ENCODE results near the gene AMT. TPM values are rescaled to one million over a fixed set of nuclear protein-coding genes. Genes with fewer than 3 reads are reported as not detected.

Gene AMT
- total and polyA plus RNA-seq, 2 of the 13 experiments (the other 11 are each of a cell fraction or from before 2014, with no cell fraction given): 35.3 to 59.0 TPM

DNA sequence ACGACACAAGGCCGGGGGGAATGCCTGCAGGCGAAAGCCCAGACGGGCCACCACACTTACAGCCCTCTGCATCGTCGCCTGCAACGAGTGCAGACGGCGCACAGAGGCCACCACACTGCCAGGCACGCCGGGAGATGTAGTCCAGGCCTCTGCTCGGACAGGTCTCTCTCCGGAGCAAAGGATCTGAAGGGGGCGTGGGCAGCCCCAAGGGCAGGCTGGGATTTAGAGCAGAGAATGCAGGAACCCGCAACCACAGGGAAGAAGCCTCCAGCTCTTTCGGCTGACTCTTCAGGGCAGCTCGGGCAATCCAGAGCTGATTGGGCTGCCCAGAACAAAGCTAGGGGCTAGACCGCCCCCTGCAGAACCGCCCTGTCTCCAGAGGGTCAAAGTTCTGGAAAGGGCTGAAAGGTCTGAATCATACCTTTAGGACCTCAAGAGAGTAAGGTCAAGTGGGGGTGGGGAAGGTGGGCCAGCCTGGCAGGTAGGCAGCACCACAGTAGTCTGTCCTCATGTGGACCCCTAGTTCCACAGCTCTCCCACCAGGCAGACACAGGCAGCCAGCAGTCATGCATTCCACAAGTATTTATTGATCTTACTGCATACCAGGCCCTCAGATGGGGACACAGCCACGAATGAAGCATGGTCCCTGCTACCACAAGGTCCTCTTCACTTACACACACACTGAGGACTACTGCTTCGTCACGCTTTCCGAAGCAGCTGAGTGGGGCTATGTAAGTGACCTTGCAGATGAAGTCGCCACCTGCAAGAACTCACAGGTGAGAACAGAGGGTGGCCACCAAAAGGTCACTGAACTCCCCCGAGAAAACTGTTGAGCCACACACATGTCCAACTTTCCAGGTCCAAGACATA is at the start of gene AMT (continued):
- peak; percentile 92 for TF ChIP-seq ZEB1 (IDR thresholded peaks at IDR 0.05; ENCODE audit: insufficient replicate concordance, low read depth)
- TF ChIP-seq, protein P1, sequence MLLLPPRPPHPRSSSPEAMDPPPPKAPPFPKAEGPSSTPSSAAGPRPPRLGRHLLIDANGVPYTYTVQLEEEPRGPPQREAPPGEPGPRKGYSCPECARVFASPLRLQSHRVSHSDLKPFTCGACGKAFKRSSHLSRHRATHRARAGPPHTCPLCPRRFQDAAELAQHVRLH (CRISPR knock-in tag; IDR thresholded peaks at IDR 0.05; ENCODE audit: borderline replicate concordance, low read depth): 0 out of 2 replicates have a peak, but pooled peaks have one; percentile 18
- no peak for TF ChIP-seq JARID2 (CRISPR knock-in tag; IDR thresholded peaks at IDR 0.05; ENCODE audit: insufficient replicate concordance)
- TF ChIP-seq ZBTB8A (CRISPR knock-in tag; IDR thresholded peaks at IDR 0.05; ENCODE audit: borderline replicate concordance, low read depth): no peak
- TF ChIP-seq HMGA1 (CRISPR knock-in tag; conservative IDR thresholded peaks at IDR 0.05): no peak
- TF ChIP-seq, protein P2, sequence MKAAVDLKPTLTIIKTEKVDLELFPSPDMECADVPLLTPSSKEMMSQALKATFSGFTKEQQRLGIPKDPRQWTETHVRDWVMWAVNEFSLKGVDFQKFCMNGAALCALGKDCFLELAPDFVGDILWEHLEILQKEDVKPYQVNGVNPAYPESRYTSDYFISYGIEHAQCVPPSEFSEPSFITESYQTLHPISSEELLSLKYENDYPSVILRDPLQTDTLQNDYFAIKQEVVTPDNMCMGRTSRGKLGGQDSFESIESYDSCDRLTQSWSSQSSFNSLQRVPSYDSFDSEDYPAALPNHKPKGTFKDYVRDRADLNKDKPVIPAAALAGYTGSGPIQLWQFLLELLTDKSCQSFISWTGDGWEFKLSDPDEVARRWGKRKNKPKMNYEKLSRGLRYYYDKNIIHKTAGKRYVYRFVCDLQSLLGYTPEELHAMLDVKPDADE (CRISPR knock-in tag; IDR thresholded peaks at IDR 0.05): no peak
- no peak; the same call in 1 of the 2 replicates for TF ChIP-seq ZBTB21 (CRISPR knock-in tag; IDR thresholded peaks at IDR 0.05)
- TF ChIP-seq, protein P3, sequence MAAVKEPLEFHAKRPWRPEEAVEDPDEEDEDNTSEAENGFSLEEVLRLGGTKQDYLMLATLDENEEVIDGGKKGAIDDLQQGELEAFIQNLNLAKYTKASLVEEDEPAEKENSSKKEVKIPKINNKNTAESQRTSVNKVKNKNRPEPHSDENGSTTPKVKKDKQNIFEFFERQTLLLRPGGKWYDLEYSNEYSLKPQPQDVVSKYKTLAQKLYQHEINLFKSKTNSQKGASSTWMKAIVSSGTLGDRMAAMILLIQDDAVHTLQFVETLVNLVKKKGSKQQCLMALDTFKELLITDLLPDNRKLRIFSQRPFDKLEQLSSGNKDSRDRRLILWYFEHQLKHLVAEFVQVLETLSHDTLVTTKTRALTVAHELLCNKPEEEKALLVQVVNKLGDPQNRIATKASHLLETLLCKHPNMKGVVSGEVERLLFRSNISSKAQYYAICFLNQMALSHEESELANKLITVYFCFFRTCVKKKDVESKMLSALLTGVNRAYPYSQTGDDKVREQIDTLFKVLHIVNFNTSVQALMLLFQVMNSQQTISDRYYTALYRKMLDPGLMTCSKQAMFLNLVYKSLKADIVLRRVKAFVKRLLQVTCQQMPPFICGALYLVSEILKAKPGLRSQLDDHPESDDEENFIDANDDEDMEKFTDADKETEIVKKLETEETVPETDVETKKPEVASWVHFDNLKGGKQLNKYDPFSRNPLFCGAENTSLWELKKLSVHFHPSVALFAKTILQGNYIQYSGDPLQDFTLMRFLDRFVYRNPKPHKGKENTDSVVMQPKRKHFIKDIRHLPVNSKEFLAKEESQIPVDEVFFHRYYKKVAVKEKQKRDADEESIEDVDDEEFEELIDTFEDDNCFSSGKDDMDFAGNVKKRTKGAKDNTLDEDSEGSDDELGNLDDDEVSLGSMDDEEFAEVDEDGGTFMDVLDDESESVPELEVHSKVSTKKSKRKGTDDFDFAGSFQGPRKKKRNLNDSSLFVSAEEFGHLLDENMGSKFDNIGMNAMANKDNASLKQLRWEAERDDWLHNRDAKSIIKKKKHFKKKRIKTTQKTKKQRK (IDR thresholded peaks at IDR 0.05; ENCODE audit: low read length): no peak
- peak; percentile 98 for TF ChIP-seq ZNF335 (CRISPR knock-in tag; IDR thresholded peaks at IDR 0.05)
- no peak for TF ChIP-seq ZNF616 (CRISPR knock-in tag; IDR thresholded peaks at IDR 0.05; ENCODE audit: low read depth)
- no peak for TF ChIP-seq ELF3 (CRISPR knock-in tag; IDR thresholded peaks at IDR 0.05)
- TF ChIP-seq, protein P4, sequence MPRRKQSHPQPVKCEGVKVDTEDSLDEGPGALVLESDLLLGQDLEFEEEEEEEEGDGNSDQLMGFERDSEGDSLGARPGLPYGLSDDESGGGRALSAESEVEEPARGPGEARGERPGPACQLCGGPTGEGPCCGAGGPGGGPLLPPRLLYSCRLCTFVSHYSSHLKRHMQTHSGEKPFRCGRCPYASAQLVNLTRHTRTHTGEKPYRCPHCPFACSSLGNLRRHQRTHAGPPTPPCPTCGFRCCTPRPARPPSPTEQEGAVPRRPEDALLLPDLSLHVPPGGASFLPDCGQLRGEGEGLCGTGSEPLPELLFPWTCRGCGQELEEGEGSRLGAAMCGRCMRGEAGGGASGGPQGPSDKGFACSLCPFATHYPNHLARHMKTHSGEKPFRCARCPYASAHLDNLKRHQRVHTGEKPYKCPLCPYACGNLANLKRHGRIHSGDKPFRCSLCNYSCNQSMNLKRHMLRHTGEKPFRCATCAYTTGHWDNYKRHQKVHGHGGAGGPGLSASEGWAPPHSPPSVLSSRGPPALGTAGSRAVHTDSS (CRISPR knock-in tag; conservative IDR thresholded peaks at IDR 0.05): no peak
- TF ChIP-seq, protein P5, sequence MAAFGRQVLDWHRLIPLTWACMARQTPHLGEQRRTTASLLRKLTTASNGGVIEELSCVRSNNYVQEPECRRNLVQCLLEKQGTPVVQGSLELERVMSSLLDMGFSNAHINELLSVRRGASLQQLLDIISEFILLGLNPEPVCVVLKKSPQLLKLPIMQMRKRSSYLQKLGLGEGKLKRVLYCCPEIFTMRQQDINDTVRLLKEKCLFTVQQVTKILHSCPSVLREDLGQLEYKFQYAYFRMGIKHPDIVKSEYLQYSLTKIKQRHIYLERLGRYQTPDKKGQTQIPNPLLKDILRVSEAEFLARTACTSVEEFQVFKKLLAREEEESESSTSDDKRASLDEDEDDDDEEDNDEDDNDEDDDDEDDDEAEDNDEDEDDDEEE (CRISPR knock-in tag; IDR thresholded peaks at IDR 0.05): peak; percentile 64; the same call in 1 of the 2 replicates
- no peak for TF ChIP-seq SOX6 (IDR thresholded peaks at IDR 0.05)
- TF ChIP-seq SOX6 (CRISPR knock-in tag; IDR thresholded peaks at IDR 0.05): peak; percentile 66
- TF ChIP-seq RNF2 (conservative IDR thresholded peaks at IDR 0.05; ENCODE audit: low read depth): no peak
- no peak for TF ChIP-seq GPN1 (CRISPR knock-in tag; IDR thresholded peaks at IDR 0.05; ENCODE audit: borderline replicate concordance)
- TF ChIP-seq CAMTA2 (CRISPR knock-in tag; IDR thresholded peaks at IDR 0.05; ENCODE audit: borderline replicate concordance): no peak
- no peak for TF ChIP-seq ZNF570 (CRISPR knock-in tag; IDR thresholded peaks at IDR 0.05; ENCODE audit: borderline replicate concordance)
- TF ChIP-seq NR2C2 (CRISPR knock-in tag; IDR thresholded peaks at IDR 0.05; ENCODE audit: borderline replicate concordance): peak; percentile 89
- TF ChIP-seq ZNF788 (CRISPR knock-in tag; IDR thresholded peaks at IDR 0.05; ENCODE audit: borderline replicate concordance): peak; percentile 35; the same call in 1 of the 2 replicates

All from HepG2 (cell line).